Panc1 (cell line): ENCODE measurements around the gene AFDN.

ENCODE experiments used
- POLR2AphosphoS5 ChIP-seq: IDR thresholded peaks from 2 replicates; pipeline ENCODE4 v1.6.1; 2012; ENCODE audit warnings: mild to moderate bottlenecking, low read depth, low read length, moderate library complexity
- TF ChIP-seq, protein P1 (sequence below): fragments of 450-650 bp; IDR thresholded peaks from 2 replicates; pipeline ENCODE4 v1.5.1; 2017; ENCODE audit warnings: mild to moderate bottlenecking

DNA sequence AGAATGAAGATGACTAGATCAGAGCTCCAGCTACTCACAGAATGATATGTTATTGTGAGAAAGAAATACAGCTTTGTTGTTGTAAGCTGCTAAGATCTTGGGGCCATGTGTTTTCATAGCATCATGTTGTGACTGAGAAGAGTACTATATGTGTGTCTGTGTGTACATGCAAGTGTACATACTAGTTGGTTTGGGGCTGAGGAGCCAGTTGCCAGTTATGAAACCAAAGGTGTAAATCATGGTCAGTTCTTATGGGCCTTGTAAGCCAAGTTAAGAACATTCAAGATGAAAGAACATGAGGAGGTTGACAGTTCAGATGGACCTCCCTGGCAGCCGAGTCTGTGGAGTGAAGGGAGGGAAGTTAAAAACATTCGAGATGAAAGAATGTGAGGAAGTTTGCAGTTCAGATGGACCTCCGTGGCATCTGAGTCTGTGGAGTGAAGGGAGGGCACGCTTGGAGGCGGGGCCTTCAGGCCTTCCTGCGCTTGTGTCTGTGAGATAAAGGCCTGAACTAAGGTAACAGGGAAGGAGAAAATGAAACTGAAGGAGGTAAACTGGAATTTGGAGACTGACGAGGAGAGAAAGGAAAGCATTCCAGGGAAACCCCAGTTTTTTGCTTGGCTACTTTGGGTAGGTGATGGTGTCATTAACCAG, 13.9 kb downstream of the AFDN start:
- no peak for TF ChIP-seq POLR2AphosphoS5
- TF ChIP-seq, protein P1, sequence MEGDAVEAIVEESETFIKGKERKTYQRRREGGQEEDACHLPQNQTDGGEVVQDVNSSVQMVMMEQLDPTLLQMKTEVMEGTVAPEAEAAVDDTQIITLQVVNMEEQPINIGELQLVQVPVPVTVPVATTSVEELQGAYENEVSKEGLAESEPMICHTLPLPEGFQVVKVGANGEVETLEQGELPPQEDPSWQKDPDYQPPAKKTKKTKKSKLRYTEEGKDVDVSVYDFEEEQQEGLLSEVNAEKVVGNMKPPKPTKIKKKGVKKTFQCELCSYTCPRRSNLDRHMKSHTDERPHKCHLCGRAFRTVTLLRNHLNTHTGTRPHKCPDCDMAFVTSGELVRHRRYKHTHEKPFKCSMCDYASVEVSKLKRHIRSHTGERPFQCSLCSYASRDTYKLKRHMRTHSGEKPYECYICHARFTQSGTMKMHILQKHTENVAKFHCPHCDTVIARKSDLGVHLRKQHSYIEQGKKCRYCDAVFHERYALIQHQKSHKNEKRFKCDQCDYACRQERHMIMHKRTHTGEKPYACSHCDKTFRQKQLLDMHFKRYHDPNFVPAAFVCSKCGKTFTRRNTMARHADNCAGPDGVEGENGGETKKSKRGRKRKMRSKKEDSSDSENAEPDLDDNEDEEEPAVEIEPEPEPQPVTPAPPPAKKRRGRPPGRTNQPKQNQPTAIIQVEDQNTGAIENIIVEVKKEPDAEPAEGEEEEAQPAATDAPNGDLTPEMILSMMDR = no peak
